GM21360 (cell line): ENCODE measurements around the gene SCAP.

ENCODE experiments used
- ATAC-seq: cut with Tn5 transposase; IDR thresholded peaks from one replicate; pipeline ENCODE4 v1.9.1; 2021; ENCODE audit warnings: mild to moderate bottlenecking, moderate library complexity; ENCODE audit not compliant: unreplicated experiment

The SCAP gene

DNA sequence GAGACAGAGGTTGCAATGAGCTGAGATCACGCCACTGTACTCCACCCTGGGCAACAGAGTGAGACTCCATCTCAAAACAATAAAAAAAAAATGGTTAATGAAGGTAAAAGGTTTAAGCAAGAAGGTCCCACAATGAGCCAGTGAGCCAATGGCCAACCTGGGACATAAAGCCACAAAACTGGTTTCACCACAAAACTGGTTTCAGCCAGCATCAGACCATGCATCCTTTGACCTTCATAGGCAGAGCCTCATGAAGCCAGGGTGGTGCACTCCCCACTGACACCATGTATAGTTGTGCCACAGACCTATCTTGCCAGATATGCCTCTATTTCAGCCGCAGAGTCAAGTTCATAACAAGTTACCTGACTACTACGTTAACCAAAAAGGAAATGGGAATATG is 41.9 kb downstream of the SCAP start:
- no peak for ATAC-seq

DNA sequence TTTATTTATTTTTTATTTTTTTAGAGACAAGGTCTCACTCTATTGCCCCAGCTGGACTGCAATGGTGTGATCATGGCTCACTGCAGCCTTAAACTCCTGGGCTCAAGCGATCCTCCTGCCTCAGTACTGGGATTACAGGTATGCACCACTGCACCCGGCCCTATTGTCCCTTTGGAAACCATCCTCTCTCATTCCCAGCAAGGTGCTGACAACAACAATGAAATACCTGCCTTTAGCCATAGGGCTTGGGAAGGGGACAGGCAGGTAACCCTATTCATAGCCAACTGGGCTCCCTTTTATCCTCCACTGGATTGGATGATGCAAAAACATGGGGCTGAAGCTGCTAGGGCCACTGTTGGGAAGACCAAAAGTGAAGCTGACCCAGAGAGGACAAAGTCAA is 43.1 kb downstream of the SCAP start:
- no peak for ATAC-seq

DNA sequence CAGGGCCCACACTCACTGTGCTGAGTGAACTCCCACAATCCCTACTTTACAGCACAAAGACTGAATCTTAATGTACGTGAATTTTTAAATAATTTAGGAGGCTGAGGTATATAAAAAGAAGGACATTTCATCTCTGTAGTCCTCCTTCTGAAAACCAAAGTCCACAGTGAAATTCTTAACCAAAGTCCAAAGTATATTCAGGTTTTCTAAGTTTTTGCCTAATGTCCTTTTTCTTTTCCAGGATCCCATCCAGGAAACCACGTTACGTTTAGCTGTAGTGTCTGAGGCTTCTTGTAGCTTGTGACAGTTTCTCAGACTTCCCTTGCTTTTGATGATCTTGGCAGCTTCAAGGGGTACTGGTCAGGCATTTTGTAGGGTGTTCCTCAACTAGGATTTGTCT is 44.5 kb downstream of the SCAP start:
- no peak for ATAC-seq

DNA sequence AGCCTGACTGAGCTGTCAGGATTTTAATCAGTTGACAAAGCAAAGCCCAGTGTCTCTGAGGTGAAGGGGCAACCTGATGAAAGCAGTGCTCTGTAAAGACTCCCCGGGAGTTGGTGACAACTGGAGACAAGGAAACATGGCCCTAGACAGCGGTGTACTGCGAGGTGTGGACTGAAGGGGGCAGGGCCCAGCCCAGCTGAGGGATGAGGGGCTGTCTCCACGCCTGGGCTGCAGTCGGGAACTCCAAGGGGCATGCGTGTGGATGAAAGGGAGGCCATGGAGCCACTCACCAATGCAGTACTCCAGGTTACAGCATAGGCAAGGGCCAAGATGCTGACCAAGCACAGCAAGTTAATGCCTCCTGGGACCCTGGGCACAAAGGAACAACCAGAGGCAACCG is 45.1 kb downstream of the SCAP start:
- no peak for ATAC-seq

DNA sequence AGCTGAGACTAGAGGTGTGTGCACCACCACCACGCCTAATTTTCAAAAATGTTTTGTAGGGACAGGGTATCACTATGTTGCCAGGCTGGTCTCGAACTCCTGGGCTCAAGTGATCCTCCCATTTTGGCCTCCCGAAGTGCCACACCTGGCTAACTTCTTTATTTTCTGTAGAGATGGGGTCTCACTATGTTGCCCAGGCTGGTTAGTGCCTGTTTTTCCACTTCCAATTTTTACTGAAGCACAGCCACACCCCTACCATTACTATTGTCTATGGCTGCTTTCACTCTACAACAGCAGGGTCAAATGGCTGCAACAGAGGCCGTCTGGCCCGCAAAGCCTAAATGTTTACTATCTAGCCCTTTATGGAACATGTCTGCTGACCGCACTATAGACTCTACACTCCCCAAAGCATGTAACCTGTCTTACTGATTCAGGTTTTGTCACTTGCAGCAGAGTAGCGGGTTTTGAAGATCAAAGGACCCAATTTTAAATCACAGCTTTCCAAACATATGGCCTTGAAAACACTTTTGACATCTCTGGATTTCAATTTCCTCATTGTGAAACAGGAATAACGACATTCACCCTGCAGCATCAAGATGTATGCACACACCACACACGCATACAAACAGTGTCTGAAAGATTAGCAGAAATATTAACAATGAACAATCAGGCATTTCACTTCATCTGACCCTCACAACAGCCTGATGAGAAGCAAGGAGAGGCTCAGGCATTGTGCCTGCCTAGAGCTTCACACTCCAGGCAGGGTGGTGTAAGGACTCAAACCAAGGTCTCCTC is 46.1 kb downstream of the SCAP start:
- no peak for ATAC-seq

DNA sequence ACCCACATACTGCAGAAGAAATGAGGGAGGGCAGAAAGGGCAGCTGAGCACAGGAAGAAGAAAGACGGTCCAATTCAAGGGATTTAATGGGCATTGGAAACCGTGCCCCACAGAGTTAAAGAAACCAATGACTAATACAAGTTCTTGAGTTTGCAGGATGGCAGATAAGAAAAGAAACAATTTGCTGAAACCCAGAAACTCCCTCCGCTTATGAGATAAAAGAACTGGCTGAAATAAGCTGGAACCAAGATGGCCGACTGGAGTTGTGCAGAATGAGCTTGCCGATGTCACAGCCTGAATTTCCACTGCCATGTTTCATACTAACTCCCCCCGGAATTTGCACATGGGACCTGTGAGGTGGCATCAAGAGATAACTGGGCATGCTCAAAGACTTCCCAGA is 47.1 kb downstream of the SCAP start:
- ATAC-seq: no peak

DNA sequence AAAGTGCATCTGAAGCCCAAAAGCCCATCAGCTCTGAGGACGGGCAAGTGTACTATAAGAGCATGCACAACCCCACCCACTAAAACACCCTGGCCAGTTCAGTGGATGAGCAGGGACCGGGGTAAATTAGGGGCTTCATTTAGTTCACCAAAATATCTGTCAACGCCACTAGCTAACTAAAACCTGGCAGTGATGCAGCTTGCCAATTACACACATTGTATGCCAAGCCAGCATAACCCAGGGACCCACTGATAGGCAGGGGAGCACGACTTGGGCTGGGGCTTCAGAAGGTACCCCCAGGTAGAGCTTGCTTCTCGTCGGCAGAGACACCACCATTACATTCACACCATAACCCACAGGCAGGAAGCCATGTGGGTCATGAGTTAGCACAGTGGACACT is 47.9 kb downstream of the SCAP start:
- ATAC-seq: no peak

DNA sequence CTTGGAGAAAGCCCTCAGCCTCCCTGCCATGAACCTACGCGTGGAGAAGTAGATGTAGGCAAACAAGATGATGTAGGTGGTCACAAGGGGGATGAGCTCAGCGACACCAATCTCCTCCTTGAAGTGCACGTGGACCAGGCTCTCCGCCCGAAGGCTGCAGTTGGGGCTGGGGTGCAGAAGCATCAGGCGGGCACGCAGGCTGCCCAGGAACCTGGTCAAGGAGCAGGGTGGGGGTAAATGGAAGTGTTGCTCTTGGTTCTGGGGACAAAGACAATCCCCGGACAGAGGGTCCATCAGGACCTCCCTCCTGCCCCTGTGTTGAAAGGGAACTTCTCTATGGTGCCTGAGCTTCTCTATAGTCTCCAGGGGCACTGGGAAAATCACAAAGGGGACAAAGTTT is 49.8 kb downstream of the SCAP start:
- ATAC-seq: no peak

DNA sequence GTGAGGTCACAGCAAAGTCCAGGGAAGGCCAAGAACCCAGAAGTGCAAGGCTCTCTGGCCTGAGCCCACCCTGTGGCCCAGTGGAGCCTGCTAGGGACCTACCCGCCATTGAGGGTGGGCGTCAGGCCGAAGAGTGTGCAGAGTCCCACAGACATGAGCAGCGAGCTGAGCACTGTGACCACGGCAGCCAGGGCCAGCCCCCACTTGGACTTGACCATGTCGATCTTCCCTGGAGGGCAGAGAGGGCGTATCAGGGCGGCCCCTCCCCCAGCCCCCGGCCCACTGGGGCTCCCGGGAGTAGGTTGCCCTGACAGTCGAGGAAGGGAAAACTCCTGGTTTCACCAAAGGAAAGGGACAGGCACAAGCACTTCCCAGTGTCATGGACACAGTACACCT is 50.4 kb downstream of the SCAP start:
- ATAC-seq: no peak

DNA sequence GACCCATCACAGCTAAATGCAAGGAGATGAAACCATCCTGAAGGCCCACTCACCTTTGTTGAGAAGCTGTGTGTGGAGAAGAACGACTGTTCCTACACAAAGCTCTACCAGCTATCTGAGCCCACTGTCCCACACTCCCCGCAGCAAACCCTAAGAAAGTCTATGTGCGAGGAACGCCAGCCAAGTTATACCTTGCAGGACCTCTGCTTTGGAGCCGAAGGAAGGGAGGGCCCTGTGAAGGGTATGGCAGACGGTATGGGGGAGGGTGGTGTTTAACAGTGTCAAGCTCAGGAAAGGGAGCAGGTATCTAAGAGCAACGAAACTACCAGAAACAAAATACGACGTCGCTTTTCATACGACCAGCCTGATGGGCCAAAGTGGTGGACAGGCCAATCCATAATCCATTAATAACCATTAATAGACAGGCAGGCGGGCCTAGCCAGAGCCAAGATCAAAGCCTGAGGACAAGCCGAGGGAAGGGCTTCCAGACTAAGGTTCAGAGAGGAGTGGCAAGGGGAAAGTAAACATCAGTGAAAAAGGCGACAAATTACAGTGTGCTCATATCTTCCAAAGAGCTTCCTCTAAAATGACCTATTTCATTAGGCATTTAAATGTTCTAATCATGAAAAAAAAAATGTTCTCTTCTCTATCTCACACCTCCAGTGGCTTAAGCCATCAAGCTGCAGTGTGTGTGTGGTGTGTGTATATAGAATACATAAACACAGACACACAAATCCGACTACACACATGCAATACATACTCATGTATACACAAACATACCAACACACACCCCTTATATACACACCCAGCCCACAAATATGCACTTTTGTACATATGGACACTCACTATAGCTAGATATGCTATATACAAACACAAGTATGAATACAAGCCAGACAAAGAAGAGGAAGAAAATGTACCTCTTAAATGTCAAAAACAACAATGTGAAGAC is 51.0 kb downstream of the SCAP start:
- no peak for ATAC-seq

DNA sequence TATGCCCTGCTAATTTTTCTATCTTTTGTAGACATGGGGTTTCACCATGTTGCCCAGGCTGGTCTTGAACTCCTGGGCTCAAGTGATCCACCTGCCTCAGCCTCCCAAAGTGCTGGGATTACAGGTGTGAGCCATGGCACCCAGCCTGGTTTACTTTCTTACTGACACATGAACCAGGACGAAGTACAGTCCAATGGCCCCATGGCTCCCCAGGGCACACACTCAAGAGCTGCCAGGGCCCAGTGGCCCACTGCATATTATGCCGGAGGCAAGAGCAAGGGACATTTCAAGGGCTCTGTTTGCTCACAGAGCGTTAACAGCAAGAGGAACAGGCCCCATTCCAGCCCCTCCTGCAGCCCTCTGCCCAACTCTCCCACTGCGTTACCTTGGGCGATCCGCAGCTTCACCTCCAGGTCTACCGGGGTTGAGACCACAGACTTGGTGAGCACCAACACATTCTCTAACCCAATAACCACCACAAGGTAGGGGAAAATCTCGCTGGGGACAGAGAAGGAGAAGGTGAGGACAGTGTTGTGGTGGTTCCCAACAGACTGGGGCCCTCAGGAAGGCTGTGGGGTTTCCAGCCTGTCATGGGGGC is 52.1 kb downstream of the SCAP start:
- no peak for ATAC-seq

DNA sequence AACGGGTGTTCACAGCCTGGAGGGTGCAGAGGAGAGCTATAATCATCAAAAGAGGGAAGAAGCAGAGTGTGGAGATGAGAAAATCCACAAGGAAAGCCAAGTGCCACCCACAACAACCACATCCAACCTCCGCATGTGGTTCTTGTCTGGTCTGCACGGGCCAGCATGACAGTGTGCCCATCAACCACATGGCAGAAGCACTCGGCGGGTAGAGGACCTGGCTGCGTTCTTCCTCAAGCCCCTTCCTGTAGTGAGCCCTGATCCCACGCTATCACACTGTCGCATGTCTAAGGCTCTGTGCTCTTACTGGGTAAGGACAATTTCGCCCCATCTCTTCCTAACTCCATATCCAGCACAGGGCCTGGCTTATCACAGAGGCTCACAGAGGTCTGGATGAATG is 53.0 kb downstream of the SCAP start:
- no peak for ATAC-seq

DNA sequence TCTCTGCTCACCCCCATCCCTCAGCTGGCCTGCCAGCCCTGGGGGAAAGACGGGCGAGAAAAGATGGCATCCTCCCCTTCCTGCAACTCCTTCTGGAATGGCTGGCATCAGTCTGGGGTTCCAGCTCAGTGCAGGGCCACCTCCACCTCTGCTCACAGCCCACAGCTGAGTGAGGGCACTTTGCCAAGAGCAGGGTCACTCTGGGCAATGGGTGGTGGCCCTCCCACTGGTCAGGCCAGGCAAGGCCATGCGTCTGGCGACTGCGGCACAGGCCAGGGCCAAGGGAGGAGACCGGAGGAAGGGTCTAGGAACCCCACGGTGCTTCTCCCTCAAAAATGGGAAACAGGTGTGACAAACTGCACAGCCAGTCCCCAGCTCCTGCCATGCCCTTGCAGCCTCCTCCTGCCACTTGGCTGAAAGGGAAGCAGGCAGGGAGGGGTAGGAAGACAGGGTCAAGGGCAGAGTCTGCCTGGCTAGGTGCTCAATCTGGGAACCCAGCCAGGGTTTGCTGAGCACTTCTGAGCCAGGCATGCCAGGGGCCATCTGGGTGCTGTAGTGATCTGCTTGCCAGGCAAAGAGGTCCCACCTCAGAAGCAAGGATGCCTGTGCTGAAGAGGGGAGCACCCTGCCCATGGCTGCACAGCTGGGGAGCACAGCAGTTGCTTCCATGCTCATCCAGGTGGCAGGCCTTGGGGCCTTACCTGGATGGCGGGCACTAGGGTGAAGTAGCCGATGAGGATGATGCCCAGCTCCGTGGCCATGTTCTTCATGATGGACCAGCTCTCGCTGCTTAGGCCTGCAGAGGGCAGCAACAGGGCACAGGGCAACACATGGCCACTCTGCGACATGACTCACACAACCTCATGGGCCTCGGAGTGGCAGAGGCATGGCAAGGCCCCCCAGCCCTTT is 53.7 kb downstream of the SCAP start:
- no peak for ATAC-seq

DNA sequence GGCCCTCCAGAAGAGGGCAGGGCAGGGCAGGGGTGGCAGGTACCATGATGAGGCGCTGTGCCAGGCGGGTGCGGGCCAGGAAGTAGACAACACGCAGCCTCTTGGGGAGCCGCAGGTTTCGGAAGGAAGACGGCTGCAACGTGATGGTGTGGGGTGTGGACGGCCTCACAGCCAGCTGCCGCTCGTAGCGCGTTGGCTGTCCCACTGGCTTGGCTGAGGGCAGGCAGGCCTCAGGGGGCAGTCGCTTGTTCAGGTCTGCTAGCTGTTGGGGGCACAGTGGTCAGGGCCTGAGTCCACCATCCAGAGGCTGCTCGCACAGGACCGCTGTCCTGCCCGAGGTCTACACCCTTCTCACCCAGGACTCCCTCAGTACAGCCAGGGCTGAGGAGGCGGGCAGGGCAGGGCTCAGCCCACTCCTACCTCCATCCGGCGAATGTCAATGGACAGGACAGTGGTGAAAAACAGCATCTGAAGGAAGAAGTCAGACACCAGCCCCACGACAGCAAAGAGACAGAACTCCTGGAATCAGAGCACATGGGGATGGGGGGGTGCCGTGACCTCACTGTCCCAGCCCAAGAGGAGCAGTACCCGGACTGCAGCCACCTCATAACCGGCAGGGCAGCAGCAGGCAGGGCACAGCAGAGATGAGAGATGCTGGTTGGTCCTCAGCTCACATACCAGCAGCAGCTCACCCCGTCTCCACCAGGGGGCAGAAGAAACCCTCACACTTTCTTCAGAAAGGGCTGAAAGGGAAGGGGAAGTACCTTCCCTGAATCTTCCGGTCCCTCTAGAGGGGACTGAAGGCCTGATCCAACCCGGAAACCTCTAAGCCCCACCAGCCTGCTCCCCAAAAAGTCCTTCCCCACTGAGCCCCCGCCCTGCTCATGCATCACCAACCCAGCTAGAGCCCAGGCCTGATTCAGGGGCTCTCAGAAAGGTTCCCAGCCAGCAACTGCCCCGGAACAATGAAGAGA is 54.9 kb downstream of the SCAP start:
- peak; percentile 62 for ATAC-seq

DNA sequence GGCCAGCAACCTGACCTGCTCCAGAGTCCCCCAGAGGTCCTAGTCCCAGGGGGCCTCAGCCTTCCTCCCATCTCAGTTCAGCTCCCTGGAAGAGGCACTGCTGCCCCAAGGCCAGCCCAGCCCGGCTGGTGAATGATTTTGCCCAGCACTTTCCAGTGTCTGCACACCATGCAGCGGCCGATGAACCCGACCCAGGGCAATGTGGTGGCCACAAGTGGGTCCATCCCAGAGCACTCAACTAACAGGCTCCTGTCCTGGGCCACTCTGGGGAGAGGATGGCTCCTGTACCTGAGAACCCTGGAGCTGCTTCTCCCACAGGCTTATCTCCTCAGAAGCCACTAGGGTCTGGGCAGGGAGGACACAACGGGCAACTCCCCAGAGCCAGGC is 55.7 kb downstream of the SCAP start:
- ATAC-seq: no peak

DNA sequence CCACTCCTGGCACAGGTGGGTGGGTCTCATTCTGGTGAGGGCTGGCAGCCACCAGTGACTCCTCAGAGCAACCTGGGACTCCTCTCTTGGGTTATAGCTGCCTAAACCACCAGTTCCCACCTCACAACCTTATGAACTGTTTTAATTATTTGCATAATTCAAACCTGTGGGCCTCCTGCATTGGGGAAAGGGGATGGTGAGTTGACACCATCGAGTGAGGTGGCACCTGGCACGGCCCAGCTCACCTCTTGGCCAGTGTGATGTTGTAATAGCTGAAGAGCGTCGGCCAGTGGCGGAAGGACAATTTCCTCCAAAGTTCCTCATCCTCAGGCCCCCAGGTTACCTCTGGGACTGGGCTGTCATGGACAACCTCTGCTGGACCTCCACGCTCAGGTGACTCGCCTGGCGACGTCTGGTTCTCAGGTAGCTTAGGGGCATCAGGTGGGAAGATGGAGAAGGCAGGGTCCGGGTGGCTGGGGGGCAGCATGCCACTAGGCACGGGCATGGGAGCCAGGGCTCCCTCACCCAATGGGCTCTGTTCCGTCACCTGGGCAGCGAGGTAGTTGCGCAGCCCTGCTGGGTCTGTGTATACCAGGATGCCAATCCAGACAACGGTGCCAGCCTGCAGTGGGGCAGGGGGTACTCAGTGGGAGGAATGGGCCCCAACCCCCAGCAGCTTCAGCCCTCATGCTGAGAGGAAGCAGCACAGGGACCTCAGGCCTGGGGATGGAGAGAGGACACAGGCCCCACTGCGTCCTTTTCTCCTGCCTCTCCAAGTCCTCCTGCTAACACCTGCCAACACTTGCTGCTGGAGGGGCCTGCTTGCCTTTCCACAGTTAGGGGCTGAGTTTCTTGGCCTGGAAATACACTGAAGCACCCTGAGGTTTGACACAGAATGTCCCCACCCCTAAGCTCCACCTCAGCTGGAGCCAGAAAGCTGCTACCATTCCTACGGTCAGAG is 56.4 kb downstream of the SCAP start:
- ATAC-seq: no peak

DNA sequence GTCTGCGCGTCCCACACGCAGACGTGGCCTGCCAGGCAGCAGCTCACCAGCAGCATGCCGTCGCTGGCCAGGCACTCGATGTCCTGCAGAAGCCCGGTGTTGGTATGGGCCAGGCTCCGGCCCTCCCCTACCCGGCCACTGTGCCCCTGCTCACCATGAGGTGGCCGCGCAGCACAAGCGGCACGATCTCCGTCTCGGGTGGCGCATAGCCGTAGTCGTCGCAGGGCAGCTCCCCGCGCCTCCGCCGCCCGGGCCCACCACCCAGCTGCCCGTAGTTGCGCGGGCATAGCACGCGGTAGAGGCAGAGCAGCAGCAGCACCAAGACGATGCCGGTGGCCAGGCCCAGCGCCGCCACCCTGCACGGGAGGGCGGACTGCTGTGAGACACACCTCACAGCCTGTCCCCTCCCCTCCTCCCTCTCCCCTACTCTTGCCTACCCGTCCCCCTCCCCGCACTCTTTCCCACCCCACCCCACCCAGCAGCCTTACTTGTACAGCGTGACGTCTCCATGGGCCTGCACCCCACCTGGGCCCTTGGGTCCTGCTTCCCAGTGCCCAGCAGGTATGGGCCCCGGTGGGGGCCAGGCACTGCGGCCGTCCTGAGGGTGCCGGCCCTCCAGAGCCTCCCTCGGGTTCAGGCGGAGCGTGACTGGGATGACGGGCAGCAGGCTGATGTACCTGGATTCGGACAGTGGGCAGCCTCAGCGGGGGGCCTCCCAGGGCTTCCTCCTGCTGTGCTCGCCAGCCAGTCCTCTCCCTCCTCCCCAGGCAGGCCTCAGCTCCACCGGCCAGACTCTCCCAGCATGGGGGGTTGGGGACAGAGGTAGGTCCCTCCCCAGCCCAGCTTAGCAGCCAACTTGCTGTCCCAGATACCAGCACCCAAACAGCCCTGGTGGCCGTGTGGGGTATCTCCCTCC is 57.3 kb downstream of the SCAP start:
- no peak for ATAC-seq
